Left kidney (tissue), 1 donor: ENCODE measurements around the gene TGIF1. TPM values are rescaled to one million over a fixed set of nuclear protein-coding genes. Genes with fewer than 3 reads are reported as not detected.

Experiments
- polyA plus RNA-seq: library from polyadenylated mRNA; unstranded; fragments of 120-200 nt; gene quantifications from one replicate; pipeline ENCODE4 v1.2.1, GENCODE V29; 2013; ENCODE audit not compliant: insufficient read length

The TGIF1 gene
- polyA plus RNA-seq, 1 donor = 81.9 TPM

Other genes starting within 250 kb of the TGIF1 start
- gene MYOM1, start 230.2 kb upstream of the TGIF1 start, polyA plus RNA-seq = 8.3 TPM
- gene MYL12A, start 202.4 kb upstream of the TGIF1 start, polyA plus RNA-seq = 391 TPM
- 538 TPM for gene MYL12B, start 188.0 kb upstream of the TGIF1 start, polyA plus RNA-seq